GM12878 (cell line): ENCODE data around the gene PAOX. TPM values are rescaled to one million over a fixed set of nuclear protein-coding genes. Genes with fewer than 3 reads are reported as not detected.

Experiments used
- ATAC-seq: fragments of 200-7000 bp; cut with Tn5 transposase; 3 replicates; pipeline ENCODE4 v1.9.1; 2020; ENCODE audit warnings: mild to moderate bottlenecking, moderate library complexity
- BruUV-seq: library from RNA; stranded (reverse); fragments of 400-500 nt; replicated peaks from 2 replicates; lab custom pipeline; 2021; lab: Mats Ljungman, UMichigan
- CTCF ChIA-PET: fragments of 300-600 bp; sonication (Branson Sonifier 250); formaldehyde crosslinking; extraction: SDS; loops from one replicate; lab custom pipeline; 2021; ENCODE audit warnings: inconsistent platforms; lab: Yijun Ruan, JAX
- POLR2A ChIA-PET: fragments of 350-600 bp; formaldehyde crosslinking; extraction: SDS; loops from one replicate; lab custom pipeline; 2021; ENCODE audit warnings: inconsistent platforms; lab: Charles Lee
- RAD21 ChIA-PET: fragments of 300-600 bp; sonication (Branson Sonifier 250); formaldehyde crosslinking; loops from one replicate; lab custom pipeline; 2023; ENCODE audit warnings: antibody characterized with exemption; ENCODE audit not compliant: unreplicated experiment; lab: Charles Lee
- SMC1A ChIA-PET: fragments of 300-600 bp; sonication (Branson Sonifier 250); formaldehyde crosslinking; loops from one replicate; lab custom pipeline; 2023; ENCODE audit not compliant: unreplicated experiment, uncharacterized antibody; lab: Charles Lee
- DNase-seq: peaks from one replicate; pipeline ENCODE4 v3.0.0-alpha.2; 2011; ENCODE audit warnings: low read depth, low spot score
- FAIRE-seq: peaks from 3 replicates; lab custom pipeline; 2011; peaks lifted over from hg19 to GRCh38; lab: Jason Lieb, UNC
- H2AFZ ChIP-seq: 2 replicates; pipeline ENCODE4 v1.6.0; 2011; ENCODE audit warnings: low read depth, low read length, control low read depth; ENCODE audit not compliant: control insufficient read depth
- H3K27ac ChIP-seq: 2 replicates; pipeline ENCODE4 v1.5.1; 2011; ENCODE audit warnings: control low read depth; ENCODE audit not compliant: control insufficient read depth, insufficient read depth
- H3K27me3 ChIP-seq, 2 experiments: replicated peaks in 1 of 2; 2 replicates each; pipeline versions ENCODE4 v1.6.0 to v1.6.1; 2011; ENCODE audit warnings: low read length in 1 of 2; ENCODE audit not compliant: control insufficient read depth in 2 of 2, insufficient read depth in 2 of 2
- H3K36me3 ChIP-seq, 2 experiments: 2 replicates each; pipeline ENCODE4 v1.5.1; 2011; ENCODE audit warnings: low read length in 1 of 2; ENCODE audit not compliant: control insufficient read depth in 2 of 2, insufficient read depth in 2 of 2
- H3K4me1 ChIP-seq: 2 replicates; pipeline ENCODE4 v1.6.1; 2011; ENCODE audit warnings: mild to moderate bottlenecking, low read length, moderate library complexity, mixed read lengths; ENCODE audit not compliant: control insufficient read depth, insufficient read depth
- H3K4me2 ChIP-seq: 2 replicates; pipeline ENCODE4 v1.6.0; 2011; ENCODE audit warnings: control low read depth; ENCODE audit not compliant: control insufficient read depth, insufficient read depth
- H3K4me3 ChIP-seq: fragments of 200-600 bp; sonication (generic); 2 replicates; pipeline ENCODE4 v1.5.1; 2016
- H3K79me2 ChIP-seq: 2 replicates; pipeline ENCODE4 v1.6.0; 2011; ENCODE audit warnings: low read length; ENCODE audit not compliant: control insufficient read depth, insufficient read depth
- H3K9ac ChIP-seq: 2 replicates; pipeline ENCODE4 v1.8.0; 2011; ENCODE audit warnings: low read length, control low read depth, mixed read lengths; ENCODE audit not compliant: control insufficient read depth, insufficient read depth
- H3K9me3 ChIP-seq: replicated peaks from 3 replicates; pipeline ENCODE4 v1.5.1; 2011; ENCODE audit warnings: mild to moderate bottlenecking, low read length; ENCODE audit not compliant: control insufficient read depth, insufficient read depth
- H4K20me1 ChIP-seq: 2 replicates; pipeline ENCODE4 v1.6.0; 2011; ENCODE audit not compliant: control insufficient read depth, insufficient read depth
- BCL3 ChIP-seq: IDR thresholded peaks from 2 replicates; pipeline ENCODE4 v1.6.1; 2011; ENCODE audit warnings: borderline replicate concordance, low read depth, mild to moderate bottlenecking, moderate library complexity, low read length; ENCODE audit not compliant: insufficient read depth, poor library complexity, severe bottlenecking
- BRCA1 ChIP-seq: IDR thresholded peaks from 2 replicates; pipeline ENCODE4 v1.6.1; 2011; ENCODE audit warnings: low read depth, low read length, improper control_type of control experiment
- CBX3 ChIP-seq: fragments of 200-600 bp; sonication (generic); IDR thresholded peaks from 2 replicates; pipeline ENCODE4 v1.6.1; 2016; ENCODE audit warnings: low read depth, borderline replicate concordance
- CBX5 ChIP-seq: sonication (generic); IDR thresholded peaks from 2 replicates; pipeline ENCODE4 v1.6.1; 2016; ENCODE audit warnings: low read depth, moderate library complexity, mild to moderate bottlenecking, inconsistent platforms
- FOXK2 ChIP-seq: fragments of 450-650 bp; IDR thresholded peaks from 2 replicates; pipeline ENCODE4 v1.6.1; 2017; ENCODE audit warnings: mild to moderate bottlenecking, moderate library complexity
- LARP7 ChIP-seq: fragments of 450-650 bp; IDR thresholded peaks from 2 replicates; pipeline ENCODE4 v1.6.1; 2017; ENCODE audit warnings: mild to moderate bottlenecking
- MLLT1 ChIP-seq: fragments of 450-650 bp; IDR thresholded peaks from 2 replicates; pipeline ENCODE4 v1.6.1; 2016; ENCODE audit warnings: mild to moderate bottlenecking
- TCF7 ChIP-seq: IDR thresholded peaks from 2 replicates; pipeline ENCODE4 v1.6.1; 2014; ENCODE audit warnings: antibody characterized with exemption, borderline replicate concordance
- ZNF207 ChIP-seq: fragments of 450-650 bp; IDR thresholded peaks from 2 replicates; pipeline ENCODE4 v1.6.1; 2014; ENCODE audit warnings: antibody characterized with exemption, mild to moderate bottlenecking, borderline replicate concordance
- WGBS: methylation state at CpG from one replicate; pipeline ENCODE4 v1.1.6; 2016; ENCODE audit warnings: low lambda C conversion rate; ENCODE audit not compliant: insufficient replicate concordance, insufficient coverage; ENCODE audit errors: missing lambda C conversion rate; 5-methylcytosine and 5-hydroxymethylcytosine counted together
- in situ Hi-C: fragments of 300-500 bp; cut with MboI; formaldehyde crosslinking; loops from 9 replicates; pipeline ENCODE4 v1.14.3; 2018; ENCODE audit warnings: mixed read lengths
- intact Hi-C: fragments of 100-400 bp; cut with micrococcal nuclease; formaldehyde crosslinking; loops from one replicate; pipeline ENCODE4 v1.14.2; 2022; ENCODE audit not compliant: unreplicated experiment
- polyA plus RNA-seq, 11 experiments: library from polyadenylated mRNA; depleted of rRNA in 4 of 11; unstranded in 6 of 11; stranded (reverse) in 5 of 11; fragments of >200 nt; fragmentation: Nextera tagmentation in 4 of 11; fragmentation: Illumina TruSeq in 1 of 11; extraction: Ambion mirVana in 4 of 11; extraction: Trizol in 1 of 11; gene quantifications; 1 replicate in 1 of 11; 2 replicates in 10 of 11; pipeline versions ENCODE4 v1.2.1 to v1.2.3, GENCODE V29; 2011 to 2016; ENCODE audit warnings: inconsistent platforms in 2 of 11, missing spikeins in 2 of 11, low read depth in 1 of 11
- total RNA-seq, 4 experiments: library from RNA; depleted of rRNA in 3 of 4; stranded (reverse); fragments of >200 nt in 3 of 4; fragmentation: Illumina TruSeq in 1 of 4; extraction: Trizol in 1 of 4; gene quantifications; 2 replicates each; pipeline versions ENCODE4 v1.2.1 to v1.2.3, GENCODE V29; 2013 to 2021

PAOX gene
- total and polyA plus RNA-seq, 10 of the 15 experiments (the other 5 are each of a cell fraction or from before 2014, with no cell fraction given): 1.2 to 22.2 (median 10.5) TPM

- POLR2A ChIA-PET: no interaction called here
- CTCF ChIA-PET: interaction anchor here (1.1 kb wide), 1 partner anchor 64 kb away, joined by 4 read pairs; no protein-coding TSS in a partner anchor
- Histone ChIP-seq H3K9me3 (no peaks in the 10 kb centered on the region), H3K27me3 (no peaks in the 10 kb centered on the region), H2AFZ (peak overlapping the region; percentile 22; the same call in 1 of the 2 replicates), H3K4me3 (0 out of 2 replicates have a peak overlapping the region, but pooled peaks have one; percentile 26), H3K36me3 (peaks cover 3% of the 10 kb centered on the region in 2 experiments; a peak in 3 of 4 replicates), H3K79me2 (peaks cover 24% of the 10 kb centered on the region), H3K9ac (peak overlapping the region; percentile 98), H3K4me2 (peak overlapping the region; percentile 75), H4K20me1 (no peaks in the 10 kb centered on the region), H3K4me1 (peaks cover 40% of the 10 kb centered on the region), H3K27ac (peak overlapping the region; percentile 95)
- in situ Hi-C loops (no loop called here), intact Hi-C loops (loop anchor here (5.0 kb wide), 2 partner anchors 66 to 86 kb away; partner anchors contain the start of genes TUBGCP2 and ZNF511)
- BruUV-seq: no TSS peak
- WGBS: 23% methylated on average over 27 of the region's 27 CpGs
- TF ChIP-seq TCF7 (no peak), ZNF207 (no peak), BRCA1 (no peak), LARP7 (no peak)
- ATAC-seq: no peak
- RAD21 ChIA-PET: no interaction called here
- SMC1A ChIA-PET: interaction anchor here (1.2 to 1.3 kb wide), 2 partner anchors 11 to 64 kb away, joined by 4 to 5 read pairs; no protein-coding TSS in a partner anchor
- no peak for FAIRE-seq
- no peak for DNase-seq
Observed at GRCh38 chr10:133393401-133394063, 14.5 kb downstream of the PAOX start.

GRCh38 chr10:133394064-133394663 lies 15.1 kb downstream of the PAOX start, which contains the start of gene MTG1:
Gene MTG1, plus strand, starts transcription at chr10:133394157. Its CDS starts 64 bp downstream, at chr10:133394221.
- H3K4me3 ChIP-seq: peak within 1 kb of the TSS; percentile 80
- H3K36me3 ChIP-seq: peaks cover 3 to 5% of the 10 kb centered on the region in 2 experiments; a peak in 3 of 4 replicates
- peak within 1 kb of the TSS; percentile 95 for H3K27ac ChIP-seq
- FAIRE-seq (peak; percentile 75), DNase-seq (peak; percentile 65), ATAC-seq (peak; percentile 85)
- ChIA-PET SMC1A (no interaction called here), CTCF (no interaction called here), RAD21 (interaction anchor here (1.3 kb wide), 1 partner anchor 65 kb away, joined by 4 read pairs; no protein-coding TSS in a partner anchor), POLR2A (no interaction called here)
- intact Hi-C loops: loop anchor here (5.0 kb wide), 2 partner anchors 67 to 87 kb away; partner anchors contain the start of genes TUBGCP2 and ZNF511
- H3K4me1 ChIP-seq: peaks cover 39% of the 10 kb centered on the region
- in situ Hi-C loops: no loop called here
- H3K4me2 ChIP-seq: peak within 1 kb of the TSS; percentile 75
- H3K9ac ChIP-seq: peak within 1 kb of the TSS; percentile 98
- peaks cover 24% of the 10 kb centered on the region for H3K79me2 ChIP-seq
- H3K9me3 ChIP-seq: no peaks in the 10 kb centered on the region
- H4K20me1 ChIP-seq: no peaks in the 10 kb centered on the region
- peak within 1 kb of the TSS; percentile 69 for H2AFZ ChIP-seq
- H3K27me3 ChIP-seq: no peaks in the 10 kb centered on the region
- no TSS peak for BruUV-seq
- WGBS: 1% methylated on average over 58 of the region's 69 CpGs
- peak; percentile 11; the same call in 1 of the 2 replicates for TF ChIP-seq MLLT1
- TF ChIP-seq FOXK2: no peak; the same call in 1 of the 2 replicates
- TF ChIP-seq BCL3: peak; percentile 90
- no peak for TF ChIP-seq CBX5
- TF ChIP-seq CBX3: no peak
